Panc1 (cell line): ENCODE results near the gene PLCG1. TPM values are rescaled to one million over a fixed set of nuclear protein-coding genes. Genes with fewer than 3 reads are reported as not detected.
A peak's percentile ranks its signal among the peaks of the same experiment; 100 is the strongest.

Experiments
- ATAC-seq: fragments of 200-7000 bp; cut with Tn5 transposase; 2 replicates; pipeline ENCODE4 v1.9.1; 2020; ENCODE audit warnings: mild to moderate bottlenecking, moderate library complexity
- BruUV-seq: library from RNA; stranded (reverse); fragments of 400-500 nt; replicated peaks from 2 replicates; lab custom pipeline; 2021; lab: Mats Ljungman, UMichigan
- CTCF ChIA-PET: fragments of 300-600 bp; sonication (Branson Sonifier 250); formaldehyde crosslinking; loops from one replicate; lab custom pipeline; 2022; ENCODE audit warnings: antibody characterized with exemption; lab: Charles Lee
- POLR2A ChIA-PET: fragments of 300-600 bp; sonication (Branson Sonifier 250); formaldehyde crosslinking; loops from one replicate; lab custom pipeline; 2022; ENCODE audit warnings: antibody characterized with exemption; lab: Charles Lee
- DNase-seq: peaks from one replicate; pipeline ENCODE4 v3.0.0-alpha.2; 2010; ENCODE audit warnings: low read depth, low spot score
- H3K27ac ChIP-seq: 2 replicates; pipeline ENCODE4 v1.5.1; 2011; ENCODE audit warnings: mild to moderate bottlenecking, low read length, inconsistent platforms
- H3K27me3 ChIP-seq: fragments of 200-500 bp; sonication (Bioruptor generic); 2 replicates; pipeline ENCODE4 v1.6.0; 2014; ENCODE audit warnings: low read length, inconsistent platforms; ENCODE audit not compliant: control insufficient read depth, insufficient read depth
- H3K36me3 ChIP-seq: fragments of 200-500 bp; sonication (Bioruptor generic); 2 replicates; pipeline ENCODE4 v1.5.1; 2014; ENCODE audit warnings: inconsistent platforms, mild to moderate bottlenecking, low read length, moderate library complexity; ENCODE audit not compliant: control insufficient read depth, insufficient read depth
- H3K4me1 ChIP-seq: 2 replicates; pipeline ENCODE4 v1.5.1; 2011; ENCODE audit warnings: inconsistent platforms, mild to moderate bottlenecking, low read length, moderate library complexity; ENCODE audit not compliant: control insufficient read depth, insufficient read depth
- H3K4me3 ChIP-seq, 2 experiments: 2 replicates each; pipeline ENCODE4 v1.5.1; 2011 to 2012; ENCODE audit warnings: low read depth in 2 of 2, low read length in 2 of 2, mild to moderate bottlenecking in 2 of 2, inconsistent platforms in 1 of 2, moderate library complexity in 1 of 2
- H3K9me3 ChIP-seq: fragments of 200-500 bp; sonication (Bioruptor generic); 2 replicates; pipeline ENCODE4 v1.5.1; 2014; ENCODE audit warnings: low read depth, mild to moderate bottlenecking, inconsistent platforms, low read length, moderate library complexity; ENCODE audit not compliant: control insufficient read depth, insufficient read depth
- CTCF ChIP-seq: fragments of 450-650 bp; IDR thresholded peaks from 2 replicates; pipeline ENCODE4 v1.5.1; 2017; ENCODE audit warnings: mild to moderate bottlenecking
- POLR2AphosphoS5 ChIP-seq: IDR thresholded peaks from 2 replicates; pipeline ENCODE4 v1.6.1; 2012; ENCODE audit warnings: mild to moderate bottlenecking, low read depth, low read length, moderate library complexity
- REST ChIP-seq, 2 experiments: IDR thresholded peaks; 2 replicates each; pipeline ENCODE4 v1.6.1; 2011 to 2012; ENCODE audit warnings: low read depth in 2 of 2, control low read depth in 1 of 2, low read length in 1 of 2, mild to moderate bottlenecking in 1 of 2, moderate library complexity in 1 of 2; ENCODE audit not compliant: insufficient read depth in 1 of 2
- SIN3A ChIP-seq: IDR thresholded peaks from 2 replicates; pipeline ENCODE4 v1.6.1; 2012; ENCODE audit warnings: low read depth, mild to moderate bottlenecking, low read length, moderate library complexity, borderline replicate concordance; ENCODE audit not compliant: insufficient read depth
- TCF7L2 ChIP-seq: IDR thresholded peaks from 2 replicates; pipeline ENCODE4 v1.6.1; 2011; ENCODE audit warnings: mild to moderate bottlenecking, low read depth, low read length, inconsistent platforms
- in situ Hi-C: cut with HindIII; loops from 2 replicates; pipeline ENCODE4 v1.10.0; 2016; ENCODE audit warnings: low sequenced_read_pairs, low pct_unique_long_range_greater_than_20kb
- intact Hi-C: fragments of 100-400 bp; cut with micrococcal nuclease; formaldehyde crosslinking; loops from one replicate; pipeline ENCODE4 v1.10.0; 2022; ENCODE audit not compliant: unreplicated experiment
- total RNA-seq: library from RNA; stranded (reverse); gene quantifications from one replicate; pipeline ENCODE4 v1.2.1, GENCODE V29; 2021; ENCODE audit not compliant: unreplicated experiment

PLCG1 gene
- total RNA-seq, 1 experiment from 2014 or later = 159 TPM

GRCh38 chr20:41119614-41120561 is 17.5 kb upstream of the PLCG1 start (continued):
- TF ChIP-seq SIN3A = no peak

GRCh38 chr20:41121399-41121798 is 15.9 kb upstream of the PLCG1 start:
- ChIA-PET POLR2A (no interaction called here), CTCF (interaction anchor here (0.5 kb wide), 1 partner anchor 189 kb away, joined by 5 read pairs; no protein-coding TSS in a partner anchor)
- in situ Hi-C loops = no loop called here
- H3K27ac ChIP-seq = no peak overlapping the region
- TF ChIP-seq TCF7L2 (no peak), CTCF (no peak), REST (IDR thresholded peaks at IDR 0.05; ENCODE audit: insufficient read depth in 1 of 2, low read depth in 2 of 2, low read length in 1 of 2) (no peak)
- intact Hi-C loops = no loop called here
- no peak overlapping the region for H3K4me3 ChIP-seq
- H3K27me3 ChIP-seq = no peaks in the 10 kb centered on the region
- no peaks in the 10 kb centered on the region for H3K4me1 ChIP-seq
- H3K9me3 ChIP-seq = no peaks in the 10 kb centered on the region
- DNase-seq (no peak), ATAC-seq (no peak)
- peaks cover 34% of the 10 kb centered on the region for H3K36me3 ChIP-seq
- BruUV-seq = no TSS peak

- in situ Hi-C loops (no loop called here), intact Hi-C loops (no loop called here)
- Histone ChIP-seq H3K4me3 (no peak overlapping the region), H3K9me3 (no peaks in the 10 kb centered on the region), H3K27ac (no peak overlapping the region), H3K27me3 (no peaks in the 10 kb centered on the region), H3K4me1 (no peaks in the 10 kb centered on the region), H3K36me3 (peaks cover 23% of the 10 kb centered on the region)
- CTCF ChIA-PET = no interaction called here
- POLR2A ChIA-PET = no interaction called here
- ATAC-seq = no peak
- BruUV-seq = TSS peak; percentile 79
- no peak for TF ChIP-seq TCF7L2
- no peak for TF ChIP-seq SIN3A
- no peak for TF ChIP-seq REST (IDR thresholded peaks at IDR 0.05; ENCODE audit: insufficient read depth in 1 of 2, low read depth in 2 of 2, low read length in 1 of 2)
- no peak for TF ChIP-seq CTCF
- no peak for TF ChIP-seq POLR2AphosphoS5
- DNase-seq = no peak
Observed at GRCh38 chr20:41123631-41124030, 13.7 kb upstream of the PLCG1 start.
